ENCODE measurements around the gene LAMB3. TPM values are rescaled to one million over a fixed set of nuclear protein-coding genes. Genes with fewer than 3 reads are reported as not detected.

LAMB3 gene
- total and polyA plus RNA-seq, 10 of the 15 experiments (the other 5 are each of a cell fraction or from before 2014, with no cell fraction given): 0.04 to 1.8 (median 0.10) TPM; not detected in 1

DNA sequence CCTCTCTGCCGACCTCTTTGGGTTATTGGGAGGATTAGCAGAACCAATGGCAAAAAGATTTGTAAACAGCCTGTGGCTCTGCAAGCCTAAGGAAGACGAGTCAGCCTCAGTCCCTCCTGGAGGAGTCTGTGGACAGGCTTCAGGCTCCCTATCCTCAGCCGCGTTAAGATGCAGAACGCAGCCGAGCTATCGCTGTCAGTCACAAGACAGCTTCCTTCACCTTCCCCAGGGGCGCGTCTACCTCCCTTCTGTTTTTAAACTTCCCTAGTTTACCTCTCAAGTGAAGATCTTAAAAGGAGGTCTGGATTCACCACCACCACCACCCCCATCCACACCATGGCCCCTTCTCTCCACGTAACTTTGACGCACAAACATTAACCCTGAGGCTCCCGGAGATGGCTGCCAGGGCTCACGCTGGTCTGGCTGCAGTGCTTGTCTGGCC lies 68.0 kb downstream of the LAMB3 start:
- peaks cover 6 to 12% of the 10 kb centered on the region in 2 experiments for H3K27me3 ChIP-seq (replicated peaks in 1 of 2; ENCODE audit: control insufficient read depth in 2 of 2, insufficient read depth in 2 of 2, low read length in 1 of 2)
- POLR2A ChIA-PET: no interaction called here
- no peaks in the 10 kb centered on the region for H3K79me2 ChIP-seq (ENCODE audit: control insufficient read depth, insufficient read depth, low read length)
- H3K9me3 ChIP-seq (replicated peaks; ENCODE audit: control insufficient read depth, insufficient read depth, low read length): no peaks in the 10 kb centered on the region; the same call in 2 of the 3 replicates
- CTCF ChIA-PET: interaction anchor here (0.5 to 24.2 kb wide), 8 partner anchors 15 to 164 kb away, joined by 3 to 307 read pairs (median 6); no protein-coding TSS in a partner anchor
- intact Hi-C loops (cut with micrococcal nuclease; ENCODE audit: unreplicated experiment): no loop called here
- H4K20me1 ChIP-seq (ENCODE audit: control insufficient read depth, insufficient read depth): no peaks in the 10 kb centered on the region
- ATAC-seq (no peak), DNase-seq (ENCODE audit: low read depth, low spot score) (no peak), FAIRE-seq (no peak)
- H3K36me3 ChIP-seq (ENCODE audit: control insufficient read depth in 2 of 2, insufficient read depth in 2 of 2, low read length in 1 of 2): no peaks in the 10 kb centered on the region
- RAD21 ChIA-PET (ENCODE audit: unreplicated experiment): interaction anchor here (0.8 kb wide), 1 partner anchor 43 kb away, joined by 3 read pairs; no protein-coding TSS in a partner anchor
- no peak overlapping the region for H2AFZ ChIP-seq (ENCODE audit: control insufficient read depth, low read depth, low read length)
- TF ChIP-seq FOS (IDR thresholded peaks at IDR 0.05; ENCODE audit: borderline replicate concordance, extremely low read depth, insufficient read length): no peak
- no peak for TF ChIP-seq ELK1 (IDR thresholded peaks at IDR 0.05; ENCODE audit: low read depth, low read length)
- TF ChIP-seq TCF12 (IDR thresholded peaks at IDR 0.05; ENCODE audit: low read depth, low read length): no peak
- no peak for TF ChIP-seq USF2 (IDR thresholded peaks at IDR 0.05; ENCODE audit: borderline replicate concordance, low read depth, low read length)
- 66% methylated on average over 13 of the region's 13 CpGs for WGBS (ENCODE audit: insufficient coverage, insufficient replicate concordance, low lambda C conversion rate, missing lambda C conversion rate)
- no peak overlapping the region for H3K4me2 ChIP-seq (ENCODE audit: control insufficient read depth, insufficient read depth)
- H3K4me3 ChIP-seq: no peak overlapping the region
- in situ Hi-C loops (cut with MboI): no loop called here
- no peaks in the 10 kb centered on the region for H3K4me1 ChIP-seq (ENCODE audit: control insufficient read depth, insufficient read depth, low read length)
- BruUV-seq (replicated peaks): no TSS peak
- no peak overlapping the region for H3K9ac ChIP-seq (ENCODE audit: control insufficient read depth, insufficient read depth, low read length)
- SMC1A ChIA-PET (ENCODE audit: uncharacterized antibody, unreplicated experiment): interaction anchor here (0.7 to 1.3 kb wide), 3 partner anchors 11 to 164 kb away, joined by 3 to 4 read pairs (median 3); no protein-coding TSS in a partner anchor
- H3K27ac ChIP-seq (ENCODE audit: control insufficient read depth, insufficient read depth): no peak overlapping the region
